Right lobe of liver (tissue), 6 donors: ENCODE data around the gene CTAG2. TPM values are rescaled to one million over a fixed set of nuclear protein-coding genes. Genes with fewer than 3 reads are reported as not detected.
"Not testable (repeated sequence)": the region's sequence is repeated elsewhere in the genome, so short reads cannot be mapped to it uniquely, and the experiment has no call there.

Source experiments
- ATAC-seq, 4 donors: fragments of 200-7000 bp; cut with Tn5 transposase; one replicate each; pipeline ENCODE4 v1.9.1; 2020; ENCODE audit warnings: mild to moderate bottlenecking in 4 of 4, moderate library complexity in 4 of 4
- DNase-seq, 3 donors: peaks; one replicate each; pipeline ENCODE4 v3.0.0-alpha.2; 2020
- H3K27ac ChIP-seq, 3 donors: fragments of 200-600 bp; one replicate each; pipeline ENCODE4 v1.8.0; 2022
- H3K27me3 ChIP-seq, 2 donors: fragments of 200-600 bp; one replicate each; pipeline ENCODE4 v1.8.0; 2022
- H3K36me3 ChIP-seq, 4 donors: fragments of 200-600 bp; sonication (generic) in 1 of 4; one replicate each; pipeline versions ENCODE4 v1.5.1 to v1.8.0; 2017 to 2022; ENCODE audit warnings: control low read depth in 1 of 4
- H3K4me1 ChIP-seq, 4 donors: fragments of 200-600 bp; sonication (generic) in 1 of 4; one replicate each; pipeline versions ENCODE4 v1.5.1 to v1.8.0; 2017 to 2022; ENCODE audit warnings: control low read depth in 1 of 4
- H3K4me3 ChIP-seq, 3 donors: fragments of 200-600 bp; one replicate each; pipeline ENCODE4 v1.8.0; 2022
- H3K9me3 ChIP-seq, 4 donors: fragments of 200-600 bp; sonication (generic) in 1 of 4; one replicate each; pipeline versions ENCODE4 v1.5.1 to v1.8.0; 2017 to 2022; ENCODE audit warnings: control low read depth in 1 of 4
- CTCF ChIP-seq, 4 donors: fragments of 200-600 bp in 3 of 4; fragments of 450-650 bp in 1 of 4; IDR thresholded peaks; one replicate each; pipeline versions ENCODE4 v1.5.1 to v1.8.0; 2016 to 2022; ENCODE audit warnings: antibody characterized with exemption in 4 of 4, mild to moderate bottlenecking in 2 of 4
- POLR2A ChIP-seq: fragments of 450-650 bp; IDR thresholded peaks from one replicate; pipeline ENCODE4 v1.6.1; 2017; ENCODE audit warnings: antibody characterized with exemption, mild to moderate bottlenecking
- WGBS: methylation state at CpG from one replicate; pipeline ENCODE4 v1.1.6; 2018; ENCODE audit warnings: low coverage, low lambda C conversion rate; ENCODE audit not compliant: insufficient coverage; ENCODE audit errors: missing lambda C conversion rate; 5-methylcytosine and 5-hydroxymethylcytosine counted together
- intact Hi-C, 2 donors: fragments of 100-400 bp; cut with DNase I; formaldehyde crosslinking; loops; one replicate each; pipeline versions ENCODE4 v1.11.2 to v1.14.1; 2022
- total RNA-seq, 6 experiments: library from RNA; depleted of rRNA in 2 of 6; stranded (reverse); fragments of >200 nt in 2 of 6; fragmentation: NEBNext Ultra II Directional in 3 of 6; extraction: Animal tissue kit (Norgen Biotek cat#: 25700) in 3 of 6; gene quantifications; one replicate each; pipeline versions ENCODE4 v1.1.0 to v1.2.4, GENCODE V29; 2016 to 2023
- donor health status: DM: no; HTN: yes; CAD: no.
- donor health status: DM: no; HTN: no; CAD: no.
- donor health status: DM: no; HTN: no; CAD: no.
- donor health status: DM: no; HTN: yes; CAD: no.
- donor health status: DM: no; HTN: yes; CAD: no.

Gene CTAG2
- total RNA-seq, 6 experiments from 2014 or later: not detected

- ATAC-seq: no peak
- intact Hi-C loops: no loop called here
Measured at GRCh38 chrX:154652311-154653047, 900 bp downstream of the CTAG2 start.

GRCh38 chrX:154650221-154650510 is 3.2 kb downstream of the CTAG2 start:
- no peaks in the 10 kb centered on the region for H3K9me3 ChIP-seq
- ATAC-seq: no peak
- WGBS: no CpG with 5 or more reads among the region's 13 CpGs
- no peak for DNase-seq
- no peaks in the 10 kb centered on the region for H3K36me3 ChIP-seq
- H3K27ac ChIP-seq: no peak overlapping the region
- no peak for TF ChIP-seq CTCF (IDR thresholded peaks at IDR 0.05)
- no peak for TF ChIP-seq POLR2A
- intact Hi-C loops: no loop called here
- no peaks in the 10 kb centered on the region for H3K27me3 ChIP-seq
- H3K4me1 ChIP-seq: no peaks in the 10 kb centered on the region
- no peak overlapping the region for H3K4me3 ChIP-seq

More at GRCh38 chrX:154652311-154653047, 900 bp downstream of the CTAG2 start:
- no peak for DNase-seq
- no peaks in the 10 kb centered on the region for H3K9me3 ChIP-seq
- no peaks in the 10 kb centered on the region for H3K36me3 ChIP-seq
- TF ChIP-seq POLR2A (no peak), CTCF (IDR thresholded peaks at IDR 0.05) (no peak)
- no peaks in the 10 kb centered on the region for H3K4me1 ChIP-seq
- H3K4me3 ChIP-seq: no peak overlapping the region
- H3K27ac ChIP-seq: no peak overlapping the region
- 79% methylated on average over 13 of the region's 30 CpGs for WGBS
- H3K27me3 ChIP-seq: no peaks in the 10 kb centered on the region

- Histone ChIP-seq H3K4me3 (no peak overlapping the region), H3K4me1 (no peaks in the 10 kb centered on the region), H3K27ac (no peak overlapping the region), H3K36me3 (no peaks in the 10 kb centered on the region), H3K27me3 (no peaks in the 10 kb centered on the region), H3K9me3 (no peaks in the 10 kb centered on the region)
- no CpG with 5 or more reads among the region's 23 CpGs for WGBS
- DNase-seq: no peak
- TF ChIP-seq CTCF (IDR thresholded peaks at IDR 0.05): no peak
- no peak for TF ChIP-seq POLR2A
- peak in 1 of 4 donors; percentile 49 for ATAC-seq
- intact Hi-C loops: no loop called here
Measured at GRCh38 chrX:154649503-154650220, 3.7 kb downstream of the CTAG2 start.

- no peaks in the 10 kb centered on the region for H3K9me3 ChIP-seq
- no peaks in the 10 kb centered on the region for H3K36me3 ChIP-seq
- ATAC-seq (no peak), DNase-seq (no peak)
- H3K4me1 ChIP-seq: no peaks in the 10 kb centered on the region
- no peak overlapping the region for H3K27ac ChIP-seq
- intact Hi-C loops: no loop called here
- TF ChIP-seq POLR2A (no peak), CTCF (IDR thresholded peaks at IDR 0.05) (no peak)
- H3K4me3 ChIP-seq: no peak overlapping the region
- H3K27me3 ChIP-seq: no peaks in the 10 kb centered on the region
- 55% methylated on average over 10 of the region's 15 CpGs for WGBS
Measured at GRCh38 chrX:154648931-154649330, 4.4 kb downstream of the CTAG2 start.

- H3K9me3 ChIP-seq, H3K27ac ChIP-seq, DNase-seq, H3K4me3 ChIP-seq, ATAC-seq, H3K36me3 ChIP-seq, H3K4me1 ChIP-seq, intact Hi-C loops, H3K27me3 ChIP-seq: not testable (repeated sequence)
- no CpG with 5 or more reads among the region's 24 CpGs for WGBS
Measured at GRCh38 chrX:154645745-154646378, 7.5 kb downstream of the CTAG2 start.

GRCh38 chrX:154643708-154644107 is 9.7 kb downstream of the CTAG2 start:
- H3K36me3 ChIP-seq, H3K4me3 ChIP-seq, intact Hi-C loops, H3K27me3 ChIP-seq, DNase-seq, ATAC-seq, H3K27ac ChIP-seq, H3K4me1 ChIP-seq, H3K9me3 ChIP-seq: not testable (repeated sequence)
- WGBS: no CpG with 5 or more reads among the region's 31 CpGs

- H3K36me3 ChIP-seq, intact Hi-C loops, H3K27me3 ChIP-seq, H3K4me1 ChIP-seq, H3K4me3 ChIP-seq, H3K27ac ChIP-seq, H3K9me3 ChIP-seq, DNase-seq: not testable (repeated sequence)
- ATAC-seq: peak in 1 of 4 donors; percentile 24
- WGBS: no CpG with 5 or more reads among the region's 10 CpGs
Measured at GRCh38 chrX:154641740-154642139, 11.6 kb downstream of the CTAG2 start.
